SK-N-SH (cell line): ENCODE data around the gene SULT6B1.

ENCODE experiments used
- CTCF ChIP-seq: fragments of 200-600 bp; sonication (generic); IDR thresholded peaks from 2 replicates; pipeline ENCODE4 v1.6.1; 2017; ENCODE audit warnings: antibody characterized with exemption, mild to moderate bottlenecking, moderate library complexity
- FOXM1 ChIP-seq: IDR thresholded peaks from 2 replicates; pipeline ENCODE4 v1.4.0; 2012; ENCODE audit warnings: low read depth, mild to moderate bottlenecking
- POLR2AphosphoS5 ChIP-seq: IDR thresholded peaks from 2 replicates; pipeline ENCODE4 v1.6.1; 2012; ENCODE audit warnings: low read depth, low read length
- SIN3A ChIP-seq: IDR thresholded peaks from 2 replicates; pipeline ENCODE4 v1.6.1; 2012; ENCODE audit warnings: low read depth, mild to moderate bottlenecking, low read length, moderate library complexity, borderline replicate concordance
- ZBTB33 ChIP-seq: IDR thresholded peaks from 2 replicates; pipeline ENCODE4 v1.4.0; 2012; ENCODE audit warnings: low read depth, borderline replicate concordance
- TF ChIP-seq, protein P1 (sequence below): IDR thresholded peaks from 2 replicates; pipeline ENCODE4 v1.4.0; 2012; ENCODE audit warnings: low read depth

GRCh38 chr2:37201208-37201607 is 12.7 kb upstream of the SULT6B1 start:
- no peak for TF ChIP-seq CTCF
- TF ChIP-seq ZBTB33: no peak
- TF ChIP-seq SIN3A: no peak
- TF ChIP-seq FOXM1: no peak
- 0 out of 2 replicates have a peak, but pooled peaks have one; percentile 20 for TF ChIP-seq POLR2AphosphoS5
- TF ChIP-seq, protein P1, sequence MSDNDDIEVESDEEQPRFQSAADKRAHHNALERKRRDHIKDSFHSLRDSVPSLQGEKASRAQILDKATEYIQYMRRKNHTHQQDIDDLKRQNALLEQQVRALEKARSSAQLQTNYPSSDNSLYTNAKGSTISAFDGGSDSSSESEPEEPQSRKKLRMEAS: no peak
